ENCODE measurements around the gene RAB3D. TPM values are rescaled to one million over a fixed set of nuclear protein-coding genes. Genes with fewer than 3 reads are reported as not detected.

The RAB3D gene
- 76.0 TPM for total RNA-seq (ENCODE audit: unreplicated experiment)
- long read RNA-seq, full-length matches to known transcripts, result 4 of 5 reads
- long read RNA-seq, partial matches to known transcripts, result 0 of 5 reads
- long read RNA-seq, other reads (novel, unspliced or antisense), result 1 of 5 reads

- H3K4me3 Mint-ChIP-seq (ENCODE audit: unreplicated experiment), result peak within 1 kb of the TSS; percentile 90
- no peaks in the 10 kb centered on the region for H3K9me3 Mint-ChIP-seq (ENCODE audit: unreplicated experiment)
- H3K4me1 Mint-ChIP-seq (ENCODE audit: unreplicated experiment), result peaks cover 3% of the 10 kb centered on the region
- DNase-seq (ENCODE audit: low spot score), result peak; percentile 95
- peaks cover 20% of the 10 kb centered on the region for H3K36me3 Mint-ChIP-seq (ENCODE audit: low read depth, unreplicated experiment)
- H3K27ac Mint-ChIP-seq (ENCODE audit: unreplicated experiment), result peak within 1 kb of the TSS; percentile 30
- peaks cover 5% of the 10 kb centered on the region for H3K27me3 Mint-ChIP-seq (ENCODE audit: unreplicated experiment)
- no peak for TF ChIP-seq CTCF (IDR thresholded peaks at IDR 0.05; ENCODE audit: unreplicated experiment)
Observed at GRCh38 chr19:11339254-11340098, at the start of gene RAB3D. Gene RAB3D (minus strand): TSS chr19:11339657. CDS start chr19:11337399, 2,258 bp downstream.

- no peak overlapping the region for H3K27ac Mint-ChIP-seq (ENCODE audit: unreplicated experiment)
- H3K4me3 Mint-ChIP-seq (ENCODE audit: unreplicated experiment), result no peak overlapping the region
- peaks cover 4% of the 10 kb centered on the region for H3K4me1 Mint-ChIP-seq (ENCODE audit: unreplicated experiment)
- peaks cover 4% of the 10 kb centered on the region for H3K27me3 Mint-ChIP-seq (ENCODE audit: unreplicated experiment)
- H3K9me3 Mint-ChIP-seq (ENCODE audit: unreplicated experiment), result no peaks in the 10 kb centered on the region
- no peak for TF ChIP-seq CTCF (IDR thresholded peaks at IDR 0.05; ENCODE audit: unreplicated experiment)
- H3K36me3 Mint-ChIP-seq (ENCODE audit: low read depth, unreplicated experiment), result no peaks in the 10 kb centered on the region
- DNase-seq (ENCODE audit: low spot score), result no peak
Observed at GRCh38 chr19:11387162-11388034, 47.9 kb upstream of the RAB3D start.

GRCh38 chr19:11384778-11385129 is 45.3 kb upstream of the RAB3D start:
- no peak for DNase-seq (ENCODE audit: low spot score)
- Mint-ChIP-seq H3K4me3 (ENCODE audit: unreplicated experiment) (peak overlapping the region; percentile 67), H3K27me3 (ENCODE audit: unreplicated experiment) (peaks cover 12% of the 10 kb centered on the region), H3K4me1 (ENCODE audit: unreplicated experiment) (peaks cover 16% of the 10 kb centered on the region), H3K9me3 (ENCODE audit: unreplicated experiment) (no peaks in the 10 kb centered on the region), H3K36me3 (ENCODE audit: low read depth, unreplicated experiment) (peaks cover 4% of the 10 kb centered on the region), H3K27ac (ENCODE audit: unreplicated experiment) (peak overlapping the region; percentile 6)
- no peak for TF ChIP-seq CTCF (IDR thresholded peaks at IDR 0.05; ENCODE audit: unreplicated experiment)

- Mint-ChIP-seq H3K9me3 (ENCODE audit: unreplicated experiment) (no peaks in the 10 kb centered on the region), H3K36me3 (ENCODE audit: low read depth, unreplicated experiment) (peaks cover 4% of the 10 kb centered on the region), H3K4me1 (ENCODE audit: unreplicated experiment) (peaks cover 16% of the 10 kb centered on the region), H3K4me3 (ENCODE audit: unreplicated experiment) (peak overlapping the region; percentile 78), H3K27ac (ENCODE audit: unreplicated experiment) (no peak overlapping the region), H3K27me3 (ENCODE audit: unreplicated experiment) (peaks cover 12% of the 10 kb centered on the region)
- no peak for TF ChIP-seq CTCF (IDR thresholded peaks at IDR 0.05; ENCODE audit: unreplicated experiment)
- DNase-seq (ENCODE audit: low spot score), result no peak
Observed at GRCh38 chr19:11383706-11384048, 44.2 kb upstream of the RAB3D start.
